ENCODE results near the gene CALHM5. TPM values are rescaled to one million over a fixed set of nuclear protein-coding genes. Genes with fewer than 3 reads are reported as not detected.

The CALHM5 gene, protein sequence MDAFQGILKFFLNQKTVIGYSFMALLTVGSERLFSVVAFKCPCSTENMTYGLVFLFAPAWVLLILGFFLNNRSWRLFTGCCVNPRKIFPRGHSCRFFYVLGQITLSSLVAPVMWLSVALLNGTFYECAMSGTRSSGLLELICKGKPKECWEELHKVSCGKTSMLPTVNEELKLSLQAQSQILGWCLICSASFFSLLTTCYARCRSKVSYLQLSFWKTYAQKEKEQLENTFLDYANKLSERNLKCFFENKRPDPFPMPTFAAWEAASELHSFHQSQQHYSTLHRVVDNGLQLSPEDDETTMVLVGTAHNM
- 0.03 to 0.09 TPM (median 0.05 TPM) in 5 replicates for total RNA-seq (2022; extraction: Qiagen RNA extraction)

GRCh38 chr6:116511424-116512110 lies at the start of gene CALHM5:
Gene CALHM5 (plus strand): TSS chr6:116511639. CDS start chr6:116511697, 58 bp downstream.

GRCh38 chr6:116545651-116546050 lies 34.2 kb downstream of the CALHM5 start, which contains the start of gene TRAPPC3L:
Gene TRAPPC3L (minus strand): TSS chr6:116545684. CDS start chr6:116545514, 170 bp downstream.

DNA sequence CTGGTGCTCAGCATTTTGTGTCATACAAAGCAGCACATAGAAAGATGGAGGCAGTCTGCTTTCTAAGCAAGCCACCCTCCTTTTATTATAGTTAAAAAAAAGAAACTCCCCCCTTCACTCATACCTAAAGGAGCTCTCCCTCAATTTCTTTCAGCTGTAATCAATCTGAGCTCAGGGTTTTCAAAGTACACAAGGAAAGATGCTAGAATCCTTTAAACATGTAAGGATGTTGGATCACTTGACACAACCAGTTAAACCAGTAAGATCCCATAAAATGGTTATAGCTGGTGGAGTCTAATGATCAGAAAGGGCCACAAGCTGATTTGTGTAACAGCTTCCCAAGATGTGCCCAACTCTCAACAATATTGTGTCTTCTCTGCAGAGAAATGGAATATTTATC lies 42.0 kb downstream of the CALHM5 start, which contains the start of gene CALHM4:
Gene CALHM4, plus strand, starts transcription at position 301 of the 400 bp plus-strand sequence. Its CDS starts 43 bp downstream, at position 344.

GRCh38 chr6:116570856-116571682 lies 59.6 kb downstream of the CALHM5 start, which contains the start of gene RWDD1:
Gene RWDD1 (plus strand): TSS chr6:116571504. CDS start chr6:116571583, 79 bp downstream.

Other genes starting within 250 kb of the CALHM5 start
- 25.3 to 33.4 TPM (median 26.8 TPM) in 5 replicates for gene TSPYL1, start 231.7 kb upstream of the CALHM5 start, total RNA-seq (2022; extraction: Qiagen RNA extraction)
- 10.8 to 14.9 TPM (median 13.3 TPM) in 5 replicates for gene DSE, start 140.7 kb upstream of the CALHM5 start, total RNA-seq (2022; extraction: Qiagen RNA extraction)
- not detected in 5 replicates for gene CALHM6, start 50.3 kb upstream of the CALHM5 start, total RNA-seq (2022; extraction: Qiagen RNA extraction)
- not detected in 5 replicates for gene TRAPPC3L, start 34.0 kb downstream of the CALHM5 start, total RNA-seq (2022; extraction: Qiagen RNA extraction)
- gene CALHM4, start 42.1 kb downstream of the CALHM5 start, total RNA-seq (2022; extraction: Qiagen RNA extraction) = not detected in 5 replicates
- 25.3 to 33.2 TPM (median 31.4 TPM) in 5 replicates for gene RWDD1, start 59.9 kb downstream of the CALHM5 start, total RNA-seq (2022; extraction: Qiagen RNA extraction)
- 0.12 to 0.20 TPM (median 0.15 TPM) in 5 replicates for gene RSPH4A, start 104.8 kb downstream of the CALHM5 start, total RNA-seq (2022; extraction: Qiagen RNA extraction)
- gene ZUP1, start 157.1 kb downstream of the CALHM5 start, total RNA-seq (2022; extraction: Qiagen RNA extraction) = 6.2 to 7.3 TPM (median 6.7 TPM) in 5 replicates
- 0.85 to 2.0 TPM (median 1.4 TPM) in 5 replicates for gene KPNA5, start 169.6 kb downstream of the CALHM5 start, total RNA-seq (2022; extraction: Qiagen RNA extraction)

Data from A549 treated with AZD2906 at 1 μM for 4 hours (cell line).